B cell (primary cell): Measurements from ENCODE around the gene TMEM150A. TPM values are rescaled to one million over a fixed set of nuclear protein-coding genes. Genes with fewer than 3 reads are reported as not detected.

ENCODE experiments used
- ATAC-seq: fragments of 200-7000 bp; cut with Tn5 transposase; one replicate; pipeline ENCODE4 v1.10.0; 2021; ENCODE audit warnings: low read depth, mild to moderate bottlenecking, moderate number of reproducible peaks, moderate library complexity
- CTCF ChIA-PET: fragments of 350-600 bp; sonication (Branson Sonifier 250); formaldehyde crosslinking; loops from one replicate; lab custom pipeline; 2021; ENCODE audit warnings: antibody characterized with exemption, inconsistent platforms; lab: Charles Lee
- POLR2A ChIA-PET: fragments of 350-600 bp; sonication (Branson Sonifier 250); formaldehyde crosslinking; loops from one replicate; lab custom pipeline; 2021; ENCODE audit warnings: antibody characterized with exemption; lab: Charles Lee
- DNase-seq: peaks from one replicate; pipeline ENCODE4 v3.0.0; 2013
- H2AFZ ChIP-seq: 2 replicates; pipeline ENCODE4 v1.6.1; 2012; ENCODE audit warnings: mild to moderate bottlenecking, low read depth, low read length; ENCODE audit not compliant: insufficient read depth, poor library complexity, severe bottlenecking
- H3K27ac ChIP-seq, 2 donors: 1 replicate in 1 of 2; 2 replicates in 1 of 2; pipeline ENCODE4 v1.5.1; 2012 to 2013; ENCODE audit warnings: low read length in 2 of 2, mild to moderate bottlenecking in 2 of 2, moderate library complexity in 1 of 2
- H3K27me3 ChIP-seq, 4 experiments: fragments of 200-600 bp in 1 of 4; sonication (generic) in 1 of 4; replicated peaks in 1 of 4; 1 replicate in 2 of 4; 2 replicates in 2 of 4; pipeline versions ENCODE4 v1.6.1 to v1.7.0; 2013 to 2016; ENCODE audit warnings: low read length in 3 of 4, mild to moderate bottlenecking in 2 of 4, mixed read lengths in 1 of 4, moderate library complexity in 1 of 4; ENCODE audit not compliant: insufficient read depth in 4 of 4, control insufficient read depth in 3 of 4; ENCODE audit errors: control extremely low read depth in 1 of 4
- H3K36me3 ChIP-seq, 2 experiments: replicated peaks in 1 of 2; 1 replicate in 1 of 2; 2 replicates in 1 of 2; pipeline versions ENCODE4 v1.6.1 to v1.7.1; 2013; ENCODE audit warnings: low read length in 1 of 2; ENCODE audit not compliant: insufficient read depth in 2 of 2, control insufficient read depth in 1 of 2; ENCODE audit errors: control extremely low read depth in 1 of 2, extremely low read depth in 1 of 2
- H3K4me1 ChIP-seq, 2 donors: fragments of 200-600 bp in 1 of 2; sonication (generic) in 1 of 2; 1 replicate in 1 of 2; 2 replicates in 1 of 2; pipeline versions ENCODE4 v1.5.1 to v1.6.1; 2013 to 2017; ENCODE audit warnings: low read length in 2 of 2; ENCODE audit not compliant: control insufficient read depth in 2 of 2, insufficient read depth in 2 of 2
- H3K4me2 ChIP-seq: replicated peaks from 2 replicates; pipeline ENCODE3; 2012; ENCODE audit warnings: mild to moderate bottlenecking, low read depth, low read length; ENCODE audit not compliant: poor library complexity, severe bottlenecking
- H3K4me3 ChIP-seq, 5 experiments: fragments of 200-600 bp in 1 of 5; sonication (generic) in 1 of 5; 1 replicate in 3 of 5; 2 replicates in 2 of 5; pipeline versions ENCODE4 v1.5.1 to v1.7.0; 2011 to 2016; ENCODE audit warnings: low read length in 4 of 5, mild to moderate bottlenecking in 4 of 5, low read depth in 2 of 5, control low read depth in 1 of 5, moderate library complexity in 1 of 5; ENCODE audit not compliant: insufficient read depth in 1 of 5; ENCODE audit errors: control extremely low read depth in 1 of 5, extremely low read depth in 1 of 5
- H3K79me2 ChIP-seq: fragments of 200-600 bp; sonication (generic); one replicate; pipeline ENCODE4 v1.6.0; 2016; ENCODE audit warnings: low read length; ENCODE audit not compliant: control insufficient read depth, insufficient read depth
- H3K9ac ChIP-seq: fragments of 200-600 bp; sonication (generic); 2 replicates; pipeline ENCODE4 v1.6.1; 2017; ENCODE audit warnings: mild to moderate bottlenecking, low read length, moderate library complexity
- H3K9me3 ChIP-seq, 3 donors: one replicate each; pipeline versions ENCODE4 v1.6.1 to v1.7.1; 2013; ENCODE audit warnings: low read length in 2 of 3; ENCODE audit not compliant: control insufficient read depth in 2 of 3, insufficient read depth in 1 of 3; ENCODE audit errors: control extremely low read depth in 1 of 3
- H4K20me1 ChIP-seq: 2 replicates; pipeline ENCODE4 v1.6.0; 2012; ENCODE audit warnings: mild to moderate bottlenecking, low read length; ENCODE audit not compliant: insufficient read depth, control insufficient read depth, poor library complexity, severe bottlenecking
- H3K27ac Mint-ChIP-seq: one replicate; pipeline ENCODE4 v1.8.0; 2021; ENCODE audit warnings: mixed read lengths
- H3K27me3 Mint-ChIP-seq: one replicate; pipeline ENCODE4 v1.8.0; 2021; ENCODE audit warnings: mixed read lengths
- H3K4me1 Mint-ChIP-seq: one replicate; pipeline ENCODE4 v1.8.0; 2021; ENCODE audit warnings: mixed read lengths
- H3K4me3 Mint-ChIP-seq: one replicate; pipeline ENCODE4 v1.8.0; 2021; ENCODE audit warnings: mixed read lengths
- H3K9me3 Mint-ChIP-seq: one replicate; pipeline ENCODE4 v1.8.0; 2022; ENCODE audit warnings: mixed read lengths; ENCODE audit not compliant: insufficient read depth
- CTCF ChIP-seq: fragments of 200-600 bp; IDR thresholded peaks from one replicate; pipeline ENCODE4 v1.8.0; 2022; ENCODE audit warnings: antibody characterized with exemption, mild to moderate bottlenecking
- EZH2 ChIP-seq: IDR thresholded peaks from 2 replicates; pipeline ENCODE4 v1.6.1; 2012; ENCODE audit warnings: borderline replicate concordance, low read depth, mild to moderate bottlenecking, moderate library complexity, low read length; ENCODE audit not compliant: insufficient read depth, poor library complexity, severe bottlenecking
- WGBS: methylation state at CpG from one replicate; pipeline ENCODE4 v1.1.5; 2013; ENCODE audit warnings: missing lambda C conversion rate; ENCODE audit not compliant: insufficient coverage; 5-methylcytosine and 5-hydroxymethylcytosine counted together
- intact Hi-C: fragments of 100-400 bp; cut with micrococcal nuclease; formaldehyde crosslinking; loops from one replicate; pipeline ENCODE4 v1.10.0; 2022
- polyA plus RNA-seq: library from polyadenylated mRNA; depleted of rRNA; stranded (reverse); fragments of >200 nt; gene quantifications from 2 replicates; pipeline ENCODE4 v1.2.3, GENCODE V29; 2012
- total RNA-seq, 2 donors: library from RNA; stranded (reverse); fragments of 120-200 nt in 1 of 2; gene quantifications; 1 replicate in 1 of 2; 2 replicates in 1 of 2; pipeline versions ENCODE4 v1.2.3 to v1.2.4, GENCODE V29; 2013 to 2022

The TMEM150A gene
- total and polyA plus RNA-seq, 2 donors (not counting 1 experiment from before 2014, with no cell fraction given) = 23.0 to 26.4 TPM

DNA sequence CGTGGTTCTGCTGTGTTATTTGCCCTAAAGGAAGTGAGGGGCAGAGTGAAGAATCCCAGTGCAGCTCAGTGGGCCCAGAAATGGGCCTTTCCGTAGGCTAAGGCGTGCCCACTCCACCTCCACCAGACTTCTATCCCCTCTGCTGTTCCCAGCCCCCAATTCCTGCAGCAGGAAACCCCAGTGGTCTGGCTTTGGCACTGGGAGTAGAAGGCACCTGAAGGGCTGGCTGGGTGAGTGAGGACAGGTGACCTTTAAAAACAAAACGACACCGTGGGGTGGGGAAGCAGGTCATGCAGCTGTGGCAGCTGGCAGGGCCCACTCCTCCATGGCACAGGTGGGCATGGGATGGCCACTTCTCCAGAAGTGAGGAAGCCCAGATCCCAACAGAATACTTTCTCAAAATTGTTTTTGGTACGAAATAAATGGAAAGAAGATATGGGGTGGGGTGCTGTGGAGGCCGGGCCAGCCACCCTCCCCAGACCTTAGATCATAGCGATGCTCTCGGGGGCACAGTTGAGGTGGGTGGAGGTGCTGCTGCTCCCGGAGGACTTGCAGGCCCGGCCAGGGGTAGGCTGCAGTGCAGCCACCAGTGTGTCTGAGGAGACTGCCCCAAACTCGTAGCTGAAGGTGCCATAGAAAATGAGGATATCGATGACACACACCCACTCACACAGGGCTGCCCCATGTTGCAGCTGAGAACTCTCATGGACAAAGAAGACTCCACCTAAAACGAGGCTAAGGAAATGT, 3.7 kb downstream of the TMEM150A start:
- H3K27ac Mint-ChIP-seq = peak overlapping the region; percentile 53
- no peak overlapping the region for H3K4me3 ChIP-seq
- intact Hi-C loops = no loop called here
- H3K79me2 ChIP-seq = peaks cover 42% of the 10 kb centered on the region
- ChIA-PET CTCF (interaction anchor here (1.8 to 1.9 kb wide), 2 partner anchors 8 to 38 kb away, joined by 6 to 7 read pairs; no protein-coding TSS in a partner anchor), POLR2A (no interaction called here)
- H3K36me3 ChIP-seq = peaks cover 0 to 28% of the 10 kb centered on the region in 2 experiments
- WGBS = 93% methylated on average over 5 of the region's 14 CpGs
- no peak overlapping the region for H3K4me3 Mint-ChIP-seq
- H3K9ac ChIP-seq = no peak overlapping the region
- no peak overlapping the region for H3K27ac ChIP-seq
- no peaks in the 10 kb centered on the region for H3K9me3 Mint-ChIP-seq
- peaks cover 43% of the 10 kb centered on the region for H3K4me1 Mint-ChIP-seq
- H3K4me2 ChIP-seq = no peak overlapping the region
- DNase-seq = no peak
- no peak overlapping the region for H2AFZ ChIP-seq
- H3K9me3 ChIP-seq = no peaks in the 10 kb centered on the region
- H3K27me3 ChIP-seq = no peaks in the 10 kb centered on the region
- H3K27me3 Mint-ChIP-seq = no peaks in the 10 kb centered on the region
- TF ChIP-seq EZH2 = no peak
- no peak for TF ChIP-seq CTCF
- peaks cover 14% of the 10 kb centered on the region for H4K20me1 ChIP-seq
- H3K4me1 ChIP-seq = peaks cover 27 to 39% of the 10 kb centered on the region in 2 donors
- ATAC-seq = no peak

- POLR2A ChIA-PET = interaction anchor here (2.9 kb wide), 1 partner anchor 12 kb away, joined by 8 read pairs; the partner anchor contains the start of gene VAMP5
- intact Hi-C loops = no loop called here
- peaks cover 0 to 28% of the 10 kb centered on the region in 2 experiments for H3K36me3 ChIP-seq
- H3K4me3 ChIP-seq = no peak overlapping the region
- Mint-ChIP-seq H3K9me3 (no peaks in the 10 kb centered on the region), H3K4me3 (peak overlapping the region; percentile 92), H3K27ac (no peak overlapping the region), H3K27me3 (no peaks in the 10 kb centered on the region), H3K4me1 (peaks cover 39% of the 10 kb centered on the region)
- DNase-seq (no peak), ATAC-seq (no peak)
- H4K20me1 ChIP-seq = peaks cover 14% of the 10 kb centered on the region
- peaks cover 23 to 31% of the 10 kb centered on the region in 2 donors for H3K4me1 ChIP-seq
- H3K27me3 ChIP-seq = no peaks in the 10 kb centered on the region
- H3K79me2 ChIP-seq = peaks cover 36% of the 10 kb centered on the region
- no peak overlapping the region for H3K9ac ChIP-seq
- H3K9me3 ChIP-seq = no peaks in the 10 kb centered on the region
- H3K27ac ChIP-seq = no peak overlapping the region
- 97% methylated on average over 5 of the region's 5 CpGs for WGBS
- CTCF ChIA-PET = interaction anchor here (4.5 kb wide), 1 partner anchor 46 kb away, joined by 21 read pairs; no protein-coding TSS in a partner anchor
- no peak overlapping the region for H2AFZ ChIP-seq
- no peak for TF ChIP-seq EZH2
- TF ChIP-seq CTCF = no peak
- no peak overlapping the region for H3K4me2 ChIP-seq
Measured at GRCh38 chr2:85597241-85597640, 5.3 kb downstream of the TMEM150A start.
